ENCODE results near the gene S100A7. TPM values are rescaled to one million over a fixed set of nuclear protein-coding genes. Genes with fewer than 3 reads are reported as not detected.

S100A7 gene
- total and polyA plus RNA-seq, 2 of the 8 experiments (the other 6 are each of a cell fraction or from before 2014, with no cell fraction given): not detected

DNA sequence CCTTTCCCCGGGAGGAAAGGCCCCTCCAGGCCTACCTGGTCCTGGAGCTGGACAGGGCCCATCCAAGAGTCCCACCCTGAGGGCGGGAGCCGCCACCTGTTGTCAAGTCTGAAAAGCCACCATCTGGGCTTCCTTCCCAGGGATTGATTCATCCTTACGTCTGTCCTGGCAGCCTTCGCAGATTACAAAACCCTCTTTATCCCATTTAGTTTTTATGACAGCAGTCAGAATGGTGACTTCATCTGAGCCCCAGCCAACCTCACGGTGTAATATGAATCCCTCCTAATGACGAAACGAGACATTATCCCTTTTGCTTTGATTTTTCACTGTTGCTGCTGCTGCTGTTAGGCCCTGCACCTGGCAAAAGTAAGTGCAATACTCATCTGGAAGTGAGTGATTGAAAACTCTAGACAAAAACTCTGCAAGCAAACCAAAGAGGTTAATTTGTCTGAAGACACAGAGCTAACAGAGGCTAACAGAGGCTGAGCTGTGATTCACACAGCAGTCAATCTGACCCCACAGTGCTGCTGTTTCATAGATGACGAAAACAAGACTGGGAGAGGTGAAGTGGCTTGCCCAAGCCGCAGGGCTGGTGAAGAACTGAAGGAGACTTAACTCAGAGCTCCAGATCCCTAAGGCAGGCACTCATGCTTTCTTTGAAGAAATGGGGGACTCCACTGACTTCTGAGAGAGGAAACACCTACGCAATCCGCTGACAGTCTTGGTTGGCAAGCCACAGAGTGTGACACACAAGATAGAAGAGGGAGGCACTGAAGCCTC is 30.0 kb upstream of the S100A7 start:
- no peak overlapping the region for H2BK5ac ChIP-seq (ENCODE audit: low read depth, low read length)
- H3K23ac ChIP-seq (ENCODE audit: insufficient read length): no peak overlapping the region
- H3K4me2 ChIP-seq (ENCODE audit: insufficient read depth in 1 of 2, low read depth in 2 of 2, low read length in 2 of 2): no peak overlapping the region
- no peak overlapping the region for H2BK20ac ChIP-seq (ENCODE audit: low read length)
- ChIA-PET CTCF (ENCODE audit: partially characterized antibody) (interaction anchor here (0.9 to 21.4 kb wide), 4 partner anchors 21 to 138 kb away, joined by 3 to 360 read pairs (median 3); partner anchors contain the start of genes PGLYRP4 and S100A9), POLR2A (ENCODE audit: partially characterized antibody) (no interaction called here)
- no peaks in the 10 kb centered on the region; a peak in 1 of 7 replicates for H3K27me3 ChIP-seq (replicated peaks in 1 of 4; ENCODE audit: control insufficient read depth in 3 of 4, extremely low read depth in 1 of 4, insufficient read depth in 3 of 4, low read length in 3 of 4)
- H2BK15ac ChIP-seq (ENCODE audit: low read length): no peak overlapping the region
- no peaks in the 10 kb centered on the region for H4K20me1 ChIP-seq (replicated peaks in 1 of 2; ENCODE audit: control insufficient read depth in 1 of 2, insufficient read depth in 2 of 2, low read length in 2 of 2)
- TF ChIP-seq CBX5 (IDR thresholded peaks at IDR 0.05; ENCODE audit: low read depth, low read length): no peak
- no peak for TF ChIP-seq PHF8 (conservative IDR thresholded peaks at IDR 0.05; ENCODE audit: low read depth, low read length)
- no peak for TF ChIP-seq CHD2 (IDR thresholded peaks at IDR 0.05; ENCODE audit: low read length)
- no peak overlapping the region for H3K4me3 ChIP-seq (ENCODE audit: extremely low read depth in 1 of 4, insufficient read depth in 2 of 4, low read depth in 3 of 4, low read length in 4 of 4)
- no peaks in the 10 kb centered on the region for H3K36me3 ChIP-seq (ENCODE audit: control insufficient read depth in 2 of 4, insufficient read depth in 4 of 4, low read length in 3 of 4)
- WGBS, 2 experiments (ENCODE audit: extremely low coverage in 1 of 2, insufficient coverage in 1 of 2, insufficient read length in 1 of 2, insufficient replicate concordance in 2 of 2, low coverage in 1 of 2, low lambda C conversion rate in 2 of 2, missing lambda C conversion rate in 1 of 2): 79% methylated on average over 12 of the region's 12 CpGs; no CpG with 5 or more reads in 1 of the 2 experiments
- no peak for FAIRE-seq
- no peak overlapping the region for H4K5ac ChIP-seq (ENCODE audit: insufficient read length, low read depth, low read length)
- H2BK120ac ChIP-seq (replicated peaks; ENCODE audit: low read depth, low read length): no peak overlapping the region
- H4K8ac ChIP-seq (ENCODE audit: extremely low read depth, insufficient read depth, low read length): no peak overlapping the region; the same call in 1 of the 2 replicates
- no peak for DNase-seq (ENCODE audit: low read depth in 1 of 2, low spot score in 2 of 2)
- H3K27ac ChIP-seq (ENCODE audit: low read depth, low read length): no peak overlapping the region
- H3K79me1 ChIP-seq (ENCODE audit: low read depth, low read length): no peaks in the 10 kb centered on the region
- no peaks in the 10 kb centered on the region for H3K23me2 ChIP-seq (ENCODE audit: low read depth, low read length)
- H3K9ac ChIP-seq (replicated peaks in 1 of 4; ENCODE audit: extremely low read depth in 1 of 4, low read depth in 3 of 4, low read length in 3 of 4): no peak overlapping the region
- H2AK5ac ChIP-seq (ENCODE audit: low read depth, low read length): no peak overlapping the region
- peaks cover 0 to 4% (median 2%) of the 10 kb centered on the region in 4 experiments; a peak in 2 of 7 replicates for H3K4me1 ChIP-seq (replicated peaks in 1 of 4; ENCODE audit: control insufficient read depth in 3 of 4, insufficient read depth in 4 of 4, low read length in 3 of 4)
- no peak overlapping the region for H4K91ac ChIP-seq (replicated peaks; ENCODE audit: insufficient read length, low read length)
- peak overlapping the region; percentile 32 for H3K4ac ChIP-seq (replicated peaks; ENCODE audit: insufficient read length, low read depth, low read length)
- H2AFZ ChIP-seq (ENCODE audit: low read length): peak overlapping the region; percentile 16; the same call in 1 of the 2 replicates
- no peak overlapping the region for H3K14ac ChIP-seq (ENCODE audit: insufficient read length)
- H3K56ac ChIP-seq (replicated peaks; ENCODE audit: insufficient read length, low read depth, low read length): no peak overlapping the region
- H3K18ac ChIP-seq (ENCODE audit: extremely low read depth, low read length): no peak overlapping the region; the same call in 1 of the 2 replicates
- no peaks in the 10 kb centered on the region for H3K79me2 ChIP-seq (ENCODE audit: control insufficient read depth in 1 of 2, insufficient read depth in 2 of 2, low read length in 2 of 2)
- no peaks in the 10 kb centered on the region for H3K9me3 ChIP-seq (ENCODE audit: insufficient read depth in 2 of 2, low read depth in 1 of 2, low read length in 1 of 2)
- H2BK12ac ChIP-seq (ENCODE audit: low read depth, low read length): no peak overlapping the region

All from H1 (cell line).